NCI-H526 (cell line): ENCODE data around the gene BPIFB6.

ENCODE experiments used
- DNase-seq, 2 experiments: peaks; one replicate each; lab custom pipeline; 2025; lab: John Stamatoyannopoulos, UW

Gene BPIFB6

GRCh38 chr20:33063271-33063670 is 31.8 kb downstream of the BPIFB6 start:
- DNase-seq, result no peak

DNA sequence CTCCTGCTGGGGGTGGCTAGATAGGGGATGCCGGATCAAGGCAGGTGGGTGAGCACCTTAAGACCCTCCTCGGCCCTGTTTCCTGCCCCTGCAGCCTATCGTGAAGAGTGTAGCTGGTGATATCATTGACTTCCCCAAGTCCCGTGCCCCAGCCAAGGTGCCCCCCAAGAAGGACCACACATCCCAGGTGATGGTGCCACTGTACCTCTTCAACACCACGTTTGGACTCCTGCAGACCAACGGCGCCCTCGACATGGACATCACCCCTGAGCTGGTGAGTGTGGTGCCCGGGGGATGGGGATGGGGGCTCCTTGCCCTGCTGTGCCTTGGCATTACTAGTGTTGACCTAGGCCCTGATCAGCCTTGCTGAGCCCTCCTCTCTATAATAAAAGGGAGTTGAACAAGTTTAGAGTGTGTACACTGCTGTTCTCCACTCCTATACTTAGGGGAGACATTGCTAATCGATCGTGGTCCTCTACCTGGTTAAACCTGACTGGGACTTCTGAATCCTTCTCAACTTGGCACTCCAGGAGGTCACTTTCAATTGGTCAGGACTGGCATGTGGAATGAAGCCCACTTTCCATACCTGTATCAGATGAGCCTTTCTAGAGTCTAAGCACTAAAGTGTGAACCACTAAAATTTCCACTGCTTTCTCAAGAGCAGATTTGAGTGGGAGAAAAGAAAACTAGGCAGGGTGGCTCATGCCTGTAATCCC is 33.3 kb downstream of the BPIFB6 start:
- DNase-seq, result no peak

- DNase-seq, result peak in 1 of 2 experiments; percentile 18
Observed at GRCh38 chr20:33065785-33066184, 34.3 kb downstream of the BPIFB6 start.

GRCh38 chr20:33067806-33068205 is 36.4 kb downstream of the BPIFB6 start:
- no peak for DNase-seq

DNA sequence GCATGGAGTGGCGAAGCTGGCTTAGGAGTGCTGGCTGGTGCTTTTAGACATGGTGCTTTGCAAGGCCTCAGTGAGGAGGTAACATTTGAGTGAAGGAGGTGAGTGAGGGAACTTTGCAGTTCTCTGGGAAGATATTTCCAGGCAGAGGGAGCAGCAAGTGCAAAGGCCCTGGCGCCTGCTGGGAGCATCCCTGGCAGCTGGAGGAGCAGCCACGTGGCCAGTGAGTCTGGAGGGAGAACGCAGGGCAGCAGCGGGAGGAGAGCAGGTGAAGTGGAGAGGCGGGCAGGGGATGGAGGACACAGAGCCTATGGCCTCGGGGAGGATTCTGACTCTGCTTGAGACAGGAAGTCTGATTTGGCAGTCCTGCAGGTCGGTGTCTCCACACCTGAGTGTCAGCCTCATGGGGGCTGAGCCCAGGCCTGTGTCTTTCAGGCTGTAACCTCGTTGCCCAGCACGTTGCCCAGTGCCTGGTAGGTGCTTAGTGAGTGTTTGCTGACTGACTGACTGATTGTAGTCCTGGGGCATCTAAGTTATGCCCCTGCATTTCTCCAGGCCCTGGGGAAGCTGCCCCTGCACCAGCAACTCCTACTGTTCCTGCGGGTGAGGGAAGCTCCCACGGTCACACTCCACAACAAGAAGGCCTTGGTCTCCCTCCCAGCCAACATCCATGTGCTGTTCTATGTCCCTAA is 36.9 kb downstream of the BPIFB6 start:
- DNase-seq, result no peak

- DNase-seq, result no peak
Observed at GRCh38 chr20:33069673-33070072, 38.2 kb downstream of the BPIFB6 start.

DNA sequence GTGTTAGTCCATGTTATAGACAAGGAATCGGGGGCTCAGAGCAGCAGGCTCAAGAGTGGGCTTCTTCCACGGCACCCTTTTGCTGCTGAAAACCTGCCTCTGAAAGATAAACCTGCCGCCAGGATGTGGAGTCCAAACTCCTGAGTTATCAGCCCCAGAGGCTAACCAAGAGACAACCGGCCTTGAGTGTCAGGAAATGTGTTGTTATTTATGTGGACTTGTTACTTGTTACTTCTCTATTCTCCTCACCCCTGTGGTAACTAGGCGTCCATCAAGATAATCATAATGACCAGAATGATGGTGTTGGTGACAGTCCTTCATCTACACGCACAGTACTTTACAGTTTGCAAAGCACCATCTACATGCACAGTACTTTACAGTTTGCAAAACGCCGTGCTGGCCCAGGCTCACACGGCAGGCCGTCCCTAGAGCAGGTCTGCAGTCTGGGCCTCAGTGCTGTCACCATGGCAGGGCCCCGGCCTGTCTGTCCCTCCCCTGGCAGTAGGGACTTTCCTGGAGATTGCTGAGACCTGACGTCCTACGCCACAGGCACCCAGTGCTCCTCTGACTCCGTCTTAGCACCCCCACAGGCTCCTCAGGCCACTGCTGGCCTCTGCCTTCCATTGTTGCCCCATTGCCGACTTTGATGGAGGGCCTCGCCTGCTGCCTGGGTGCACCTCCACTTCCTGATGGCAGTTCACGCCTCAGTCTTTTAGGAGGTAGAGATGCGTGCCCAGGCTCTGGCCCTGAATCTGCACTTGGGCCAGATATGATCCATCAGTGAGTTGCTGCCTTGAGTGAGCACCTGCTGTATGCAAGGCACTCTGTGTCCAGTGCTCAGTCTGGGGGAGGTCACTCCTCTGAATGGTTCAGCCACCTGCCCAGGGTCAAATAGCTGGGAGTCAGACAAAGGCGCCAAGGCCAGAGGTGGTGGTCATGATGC is 38.9 kb downstream of the BPIFB6 start:
- no peak for DNase-seq

DNA sequence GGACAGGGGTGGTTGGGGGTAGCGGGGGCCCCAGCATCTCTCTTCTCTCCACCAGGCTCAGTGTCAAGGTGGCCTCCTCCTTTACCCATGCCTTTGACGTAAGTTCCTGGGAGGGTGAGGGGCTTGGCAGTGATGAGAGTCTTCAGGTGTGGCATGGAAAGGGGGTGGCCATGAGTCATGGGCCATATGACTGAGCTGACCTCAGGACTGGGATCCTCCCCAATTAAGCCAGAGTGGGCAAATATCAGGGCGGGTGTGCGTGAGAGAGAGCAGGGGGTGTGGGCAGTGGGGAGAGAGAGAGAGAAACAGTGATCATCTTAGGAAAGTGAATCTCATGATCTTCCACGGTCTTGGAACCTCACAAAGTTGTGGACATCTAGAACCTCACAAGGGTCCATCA is 39.8 kb downstream of the BPIFB6 start:
- no peak for DNase-seq

DNA sequence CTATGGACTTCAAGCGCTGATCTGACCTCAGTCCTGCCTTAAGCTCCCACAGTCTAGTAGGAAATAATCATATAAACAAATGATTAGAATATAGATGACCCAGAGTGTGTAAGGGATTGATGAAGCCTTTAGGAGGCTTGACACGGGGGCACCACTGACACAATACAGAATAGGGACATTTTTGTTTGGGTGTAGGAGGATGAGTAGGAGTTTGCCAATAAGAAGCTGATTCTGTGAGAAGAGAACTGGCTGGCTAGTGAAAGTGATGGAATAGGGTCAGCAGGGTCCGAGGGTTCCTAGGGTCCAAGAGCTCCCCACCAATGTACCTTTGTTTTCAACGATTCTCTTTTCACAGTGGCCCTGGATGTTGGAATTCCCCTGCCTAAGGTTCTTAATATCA is 40.9 kb downstream of the BPIFB6 start:
- DNase-seq, result no peak

GRCh38 chr20:33072813-33073212 is 41.4 kb downstream of the BPIFB6 start:
- DNase-seq, result no peak

GRCh38 chr20:33074675-33075074 is 43.2 kb downstream of the BPIFB6 start:
- no peak for DNase-seq

- DNase-seq, result no peak
Observed at GRCh38 chr20:33075281-33075680, 43.8 kb downstream of the BPIFB6 start.

DNA sequence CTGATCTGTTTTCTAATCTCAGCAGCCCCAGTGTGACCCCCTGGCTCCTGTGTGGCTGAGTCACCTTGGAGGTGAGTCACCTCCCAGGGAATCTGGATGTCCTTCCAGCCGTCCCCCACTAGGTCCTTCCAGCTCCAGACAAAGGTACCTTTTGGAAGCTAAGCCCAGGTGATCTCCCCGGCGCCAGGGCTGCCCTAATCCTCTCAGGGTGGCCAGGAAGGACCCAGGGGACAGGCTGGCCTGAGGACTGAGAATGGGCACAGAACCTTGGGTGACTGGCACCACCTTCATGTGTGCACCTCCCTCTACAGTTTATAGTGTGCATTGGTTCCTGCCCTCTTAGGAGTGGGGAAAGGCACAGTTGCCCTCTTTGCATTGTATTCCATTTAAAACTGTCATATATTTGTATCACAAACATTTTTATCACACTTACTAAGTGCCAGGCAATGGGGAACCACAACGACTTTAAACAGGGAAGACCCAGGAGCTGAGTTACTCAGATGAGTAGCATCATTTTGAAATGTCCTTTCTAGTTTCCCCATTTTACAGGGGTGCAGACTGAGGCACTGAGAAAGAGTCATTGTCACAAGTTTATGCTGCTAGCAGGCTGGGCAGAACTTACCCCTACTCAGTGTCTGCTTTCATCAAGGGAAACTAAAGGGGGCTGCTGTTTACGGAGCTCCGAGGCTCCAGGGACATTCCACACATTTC is 45.4 kb downstream of the BPIFB6 start:
- DNase-seq, result peak in 1 of 2 experiments; percentile 38

DNA sequence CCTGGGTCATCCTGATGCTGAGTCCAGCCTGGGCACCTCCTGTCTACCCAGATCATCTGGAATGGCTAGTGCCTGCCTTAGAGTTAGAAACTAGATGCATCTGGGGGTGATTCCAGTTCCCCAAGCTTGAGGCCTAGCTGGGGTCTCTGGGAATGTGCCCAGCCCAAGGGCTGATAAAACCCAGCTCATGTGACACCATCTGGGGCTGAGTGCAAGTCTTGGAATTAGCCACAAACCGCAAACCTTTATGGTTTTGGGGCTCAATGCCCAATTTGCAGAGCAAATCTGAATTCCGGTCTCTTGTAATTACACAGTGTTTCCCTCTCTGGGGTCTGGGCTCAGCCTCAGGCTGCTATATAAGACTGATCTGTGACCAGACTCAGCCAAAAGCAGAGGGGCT is 47.8 kb downstream of the BPIFB6 start, which contains the start of gene BPIFB4:
BPIFB4 (plus strand) TSS at position 385 of the 400 bp plus-strand sequence. CDS start 1,884 bp downstream, outside the sequence.
- no peak for DNase-seq

- DNase-seq, result no peak
Observed at GRCh38 chr20:33081411-33082154, 50.1 kb downstream of the BPIFB6 start.

DNA sequence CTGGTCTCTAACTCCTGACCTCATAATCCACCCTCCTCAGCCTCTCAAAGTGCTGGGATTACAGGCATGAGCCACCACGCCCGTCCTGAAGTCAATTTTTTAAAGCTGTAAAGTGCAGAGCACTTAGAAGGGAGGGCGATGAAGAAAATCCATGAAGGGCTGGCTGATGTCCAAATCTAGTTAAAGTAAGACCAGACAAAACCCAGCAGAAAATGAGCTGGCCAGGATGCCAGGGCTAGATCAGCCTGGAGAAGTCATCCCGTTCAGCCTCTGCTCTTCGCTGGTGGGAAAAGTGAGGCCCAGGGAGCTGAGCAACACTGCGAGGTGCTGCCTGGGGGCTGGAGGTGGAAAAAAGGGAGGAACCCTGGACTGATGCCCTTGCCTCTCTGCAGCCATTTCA is 51.1 kb downstream of the BPIFB6 start:
- DNase-seq, result no peak

- DNase-seq, result no peak
Observed at GRCh38 chr20:33083544-33084340, 52.3 kb downstream of the BPIFB6 start.

GRCh38 chr20:33084722-33085121 is 53.3 kb downstream of the BPIFB6 start:
- DNase-seq, result no peak

DNA sequence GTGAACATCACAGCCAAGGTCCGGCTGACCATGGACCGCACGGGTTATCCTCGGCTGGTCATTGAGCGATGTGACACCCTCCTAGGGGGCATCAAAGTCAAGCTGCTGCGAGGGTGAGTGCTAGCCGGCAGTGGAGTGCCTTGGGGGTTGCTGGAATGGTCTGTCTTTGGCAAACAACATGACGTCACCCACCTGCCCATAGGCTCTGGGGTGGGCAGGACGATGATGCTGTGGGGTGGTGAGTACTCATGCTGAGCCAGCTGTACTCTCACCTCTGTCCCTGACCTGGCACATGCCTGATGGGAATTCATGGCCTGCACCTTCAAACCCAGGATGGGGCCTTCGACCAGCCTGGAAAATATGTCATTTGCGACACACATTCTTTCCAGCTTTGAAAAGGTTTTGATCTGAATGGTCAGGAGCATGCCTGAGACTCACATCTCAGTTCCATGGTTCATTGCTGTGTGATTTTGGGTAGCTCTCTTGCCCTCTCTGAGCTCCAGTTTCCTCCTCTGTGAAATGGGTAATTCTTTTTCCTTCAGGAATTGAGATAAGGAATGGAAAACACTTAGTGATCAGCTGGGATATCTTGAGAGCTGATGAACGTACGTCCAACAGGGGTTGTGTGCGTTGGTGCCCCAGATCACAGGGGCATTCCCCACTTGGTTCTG is 54.7 kb downstream of the BPIFB6 start:
- DNase-seq, result no peak

GRCh38 chr20:33091147-33091546 is 59.7 kb downstream of the BPIFB6 start:
- DNase-seq, result no peak
